ENCODE data around the gene UCN.
"Not testable (repeated sequence)": the region's sequence is repeated elsewhere in the genome, so short reads cannot be mapped to it uniquely, and the experiment has no call there.

The UCN gene, protein sequence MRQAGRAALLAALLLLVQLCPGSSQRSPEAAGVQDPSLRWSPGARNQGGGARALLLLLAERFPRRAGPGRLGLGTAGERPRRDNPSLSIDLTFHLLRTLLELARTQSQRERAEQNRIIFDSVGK

DNA sequence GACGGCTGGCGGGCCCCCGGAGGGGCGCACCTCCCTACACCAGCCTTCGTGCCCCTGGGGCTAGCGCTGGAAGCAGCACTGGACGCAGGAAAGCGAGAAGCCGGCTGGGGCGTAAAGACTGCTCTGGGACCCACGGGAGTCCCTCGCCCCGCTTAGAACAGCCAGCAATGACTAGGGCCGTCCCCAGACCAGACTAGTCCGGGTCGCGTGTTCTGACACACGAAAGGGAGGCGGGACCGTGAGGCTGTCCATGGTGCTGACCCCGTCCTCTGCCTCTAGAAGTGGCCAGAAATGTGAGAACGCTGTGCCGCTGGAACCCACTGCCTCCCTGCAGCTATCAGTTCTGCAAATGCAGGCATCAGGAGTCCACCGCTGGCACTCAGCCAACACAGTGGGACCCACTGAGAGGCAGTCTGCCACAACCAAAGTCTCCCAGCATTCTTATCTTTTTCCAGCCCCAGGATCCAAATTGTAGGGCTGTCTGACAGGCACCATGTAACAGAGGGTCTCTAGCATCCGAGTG lies at the start of gene UCN:
Gene UCN (minus strand): TSS at position 87 of the 523 bp plus-strand sequence. CDS start 550 bp downstream, outside the sequence.
- no peak for DNase-seq (ENCODE audit: low spot score)

DNA sequence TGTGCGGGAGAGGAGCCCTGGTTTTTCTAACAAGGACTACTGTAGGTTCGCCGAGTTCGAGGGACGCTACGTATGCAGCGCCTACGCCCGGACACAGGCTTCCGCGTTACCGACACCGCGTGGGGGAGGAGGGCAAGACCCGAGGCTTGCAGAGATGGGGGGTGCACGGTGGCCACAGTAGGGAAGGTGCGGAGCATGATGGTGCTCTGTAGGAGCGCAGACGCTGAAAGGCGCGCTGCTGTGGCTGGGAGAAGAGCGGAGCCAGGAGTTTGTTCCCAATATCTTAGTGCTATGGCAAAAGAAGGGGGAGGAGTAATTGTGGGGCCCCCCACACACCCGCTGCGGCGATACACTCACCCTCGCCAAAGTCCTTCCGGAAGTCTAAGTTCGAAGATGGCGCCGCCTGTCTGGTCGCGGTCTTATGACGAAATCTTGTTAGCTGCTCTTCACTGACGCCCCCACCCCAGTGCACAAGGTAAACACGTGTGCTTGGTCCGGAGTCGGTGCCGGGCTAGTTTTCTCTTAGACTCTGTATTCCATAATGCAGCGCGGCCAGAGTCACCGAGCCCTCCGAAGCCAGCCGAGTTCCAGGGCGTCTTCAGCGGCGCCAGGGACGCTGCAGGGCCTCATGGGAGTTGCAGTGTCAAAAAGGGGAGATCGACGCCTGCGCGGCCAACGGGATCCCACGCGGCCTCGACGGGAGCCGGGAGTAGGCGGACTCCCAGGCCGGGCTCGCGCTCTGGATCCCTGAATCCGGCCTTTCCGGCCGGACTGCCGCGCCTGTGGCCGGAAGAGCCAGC lies 48.3 kb upstream of the UCN start, which contains the start of gene GTF3C2:
Gene GTF3C2 (minus strand): TSS at position 383 of the 800 bp plus-strand sequence. CDS start 13,210 bp downstream, outside the sequence.
- peak; percentile 100 for DNase-seq (ENCODE audit: low spot score)

DNA sequence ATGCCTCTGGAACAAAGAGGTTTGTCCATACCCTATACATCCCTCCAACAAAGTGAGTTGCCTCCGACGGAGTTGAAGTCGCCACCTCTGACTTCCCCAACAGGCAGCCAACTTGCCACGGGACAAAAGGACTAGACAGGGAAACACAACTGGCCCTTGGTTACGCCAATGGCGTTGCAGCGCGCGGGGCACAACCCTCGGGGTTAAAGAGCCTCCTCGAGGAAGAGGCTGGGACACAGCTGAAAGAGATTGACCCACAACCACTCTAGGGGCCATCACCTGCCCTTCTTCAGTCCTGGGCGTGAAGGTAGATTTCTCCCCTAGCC lies 47.8 kb upstream of the UCN start:
- no peak for DNase-seq (ENCODE audit: low spot score)

DNA sequence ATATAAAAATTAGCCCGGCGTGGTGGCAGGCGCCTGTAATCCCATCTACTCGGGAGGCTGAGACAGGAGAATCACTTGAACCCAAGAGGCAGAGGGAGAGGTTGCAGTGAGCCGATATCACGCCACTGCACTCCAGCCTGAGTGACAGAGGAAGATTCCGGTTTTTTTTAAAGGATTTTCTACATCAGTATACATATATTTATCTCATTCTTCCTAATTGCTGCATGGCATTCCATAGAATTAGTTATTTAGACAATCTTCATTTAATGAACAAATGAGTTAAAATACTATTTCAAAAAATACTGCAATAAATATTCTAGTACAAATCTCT lies 46.3 kb upstream of the UCN start:
- no peak for DNase-seq (ENCODE audit: low spot score)

DNA sequence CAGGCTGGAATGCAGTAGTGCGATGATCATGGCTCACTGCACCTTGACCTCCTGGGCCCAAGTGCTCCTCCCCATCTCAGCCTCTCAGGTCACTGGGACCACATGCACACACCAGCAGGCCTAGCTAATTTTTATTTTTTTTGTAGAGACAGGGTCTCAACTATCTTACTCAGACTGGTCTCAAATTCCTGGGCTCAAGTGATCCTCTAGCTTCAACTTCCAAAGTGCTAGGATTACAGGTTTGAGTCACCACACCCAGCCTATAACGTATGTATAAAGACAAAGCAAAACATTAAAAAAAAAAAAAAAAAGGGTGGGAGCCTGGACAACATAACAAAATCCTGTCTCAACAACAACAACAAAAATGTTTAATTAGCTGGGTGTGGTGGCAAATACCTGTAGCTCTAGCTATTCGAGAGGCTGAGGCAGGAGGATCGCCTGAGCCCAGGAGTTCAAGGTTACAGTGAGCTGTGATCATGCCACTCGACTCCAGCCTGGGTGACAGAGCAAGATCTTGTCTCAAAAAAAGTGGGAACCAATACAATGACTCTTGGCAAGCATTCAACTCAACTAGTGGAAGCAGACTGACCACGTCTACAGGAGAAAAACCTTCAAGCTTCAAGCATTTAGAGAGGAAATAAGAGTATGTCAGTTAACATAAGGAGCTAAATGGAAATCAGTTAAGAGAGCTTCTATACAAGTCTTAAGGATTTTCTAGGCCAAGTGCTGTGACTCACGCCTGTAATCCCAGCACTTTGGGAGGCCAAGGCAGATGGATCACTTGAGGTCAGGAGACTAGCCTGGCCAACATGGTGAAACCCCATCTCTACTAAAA lies 45.7 kb upstream of the UCN start:
- no peak for DNase-seq (ENCODE audit: low spot score)

DNA sequence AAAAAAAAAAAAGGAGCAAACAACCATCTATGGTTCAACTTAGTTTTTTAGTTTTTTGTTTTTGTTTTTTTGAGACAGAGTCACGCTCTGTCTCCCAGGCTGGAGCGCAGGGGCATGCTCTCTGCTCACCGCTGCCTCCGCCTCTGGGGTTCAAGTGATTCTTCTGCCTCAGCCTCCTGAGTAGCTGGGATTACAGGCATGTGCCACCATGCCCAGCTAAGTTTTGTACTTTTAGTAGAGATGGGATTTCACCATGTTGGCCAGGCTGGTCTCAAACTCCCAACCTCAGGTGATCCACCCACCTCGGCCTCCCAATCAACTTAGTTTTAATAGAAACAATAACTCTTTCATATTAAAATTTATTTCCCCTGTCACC lies 45.1 kb upstream of the UCN start:
- not testable (repeated sequence) for DNase-seq (ENCODE audit: low spot score)

DNA sequence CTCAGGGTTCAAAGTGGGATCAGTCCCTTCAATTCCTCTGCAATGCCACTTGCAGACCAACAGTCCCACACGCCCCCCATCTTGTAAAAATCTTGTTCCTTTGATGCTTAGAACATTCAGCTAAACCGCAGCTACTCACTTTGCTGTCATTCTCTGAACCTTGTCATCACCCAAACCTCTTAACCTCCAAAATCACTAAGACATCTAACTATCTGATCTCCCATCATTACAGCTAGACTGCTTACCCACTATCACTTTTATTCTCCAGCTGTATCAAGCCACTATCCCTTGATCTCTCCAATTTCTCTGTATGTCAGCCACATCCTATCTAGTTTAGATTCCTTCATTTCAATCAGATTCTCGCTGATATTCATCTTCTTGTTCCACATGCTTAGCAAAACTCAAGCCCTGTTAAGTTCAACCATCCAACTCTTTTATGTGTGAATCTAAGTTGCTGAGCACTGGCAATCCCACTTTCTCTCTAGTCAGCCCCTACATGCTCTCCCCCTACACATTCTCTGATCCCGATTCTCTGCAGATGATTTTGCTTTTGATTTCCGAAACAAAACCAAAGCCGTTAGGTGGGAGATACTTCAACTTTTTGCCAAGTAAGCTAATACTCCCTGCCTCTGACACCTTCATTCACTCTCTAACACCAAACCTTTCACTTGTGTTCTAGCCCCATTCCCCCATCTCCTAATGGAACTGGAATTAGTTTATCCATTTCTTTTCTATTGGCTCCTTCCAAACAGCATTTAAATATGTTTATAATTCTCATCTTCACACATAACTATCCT lies 43.8 kb upstream of the UCN start:
- no peak for DNase-seq (ENCODE audit: low spot score)

DNA sequence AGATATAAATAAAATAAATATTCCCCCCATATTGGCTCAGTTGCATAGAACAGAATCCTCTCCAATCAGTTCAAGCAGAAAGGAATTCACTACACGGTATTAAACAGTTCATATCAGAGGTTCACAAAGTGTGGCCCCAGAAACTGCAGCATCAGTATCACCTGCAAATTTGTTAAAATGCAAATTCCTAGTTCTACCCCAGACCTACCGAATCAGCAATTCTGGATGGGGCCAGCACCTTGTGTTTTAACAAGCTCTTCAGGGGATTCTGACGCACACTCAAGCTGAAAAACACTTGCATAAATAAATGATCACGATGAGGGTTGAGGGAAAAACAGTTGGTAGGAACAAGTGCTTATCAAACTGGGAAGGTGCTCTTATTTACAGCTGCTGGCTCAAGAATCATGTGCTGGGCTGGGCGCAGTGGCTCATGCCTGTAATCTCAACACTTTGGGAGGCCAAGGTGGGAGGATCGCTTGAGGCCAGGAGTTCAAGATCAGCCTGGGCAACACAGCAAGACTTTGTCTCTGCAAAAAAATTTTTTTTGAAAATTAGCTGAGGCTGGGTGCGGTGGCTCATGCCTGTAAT lies 42.0 kb upstream of the UCN start:
- DNase-seq (ENCODE audit: low spot score), result no peak

DNA sequence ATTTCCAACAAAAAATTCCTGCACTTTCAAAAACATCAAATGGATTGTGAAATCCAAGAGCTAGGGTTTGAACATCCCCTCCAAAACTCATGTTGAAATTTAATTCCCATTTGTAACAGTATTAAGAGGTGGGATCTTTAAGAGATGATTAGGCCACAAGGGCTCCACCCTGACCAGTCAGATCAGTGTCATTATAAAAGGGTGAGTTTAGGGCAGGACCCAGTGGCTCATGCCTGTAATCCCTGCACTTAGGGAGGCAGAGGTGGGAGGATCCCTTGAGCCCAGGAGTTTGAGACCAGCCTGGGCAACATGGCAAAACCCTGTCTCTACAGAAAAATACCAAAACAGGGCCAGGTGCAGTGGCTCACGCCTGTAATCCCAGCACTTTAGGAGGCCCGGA lies 39.4 kb upstream of the UCN start:
- DNase-seq (ENCODE audit: low spot score), result no peak

DNA sequence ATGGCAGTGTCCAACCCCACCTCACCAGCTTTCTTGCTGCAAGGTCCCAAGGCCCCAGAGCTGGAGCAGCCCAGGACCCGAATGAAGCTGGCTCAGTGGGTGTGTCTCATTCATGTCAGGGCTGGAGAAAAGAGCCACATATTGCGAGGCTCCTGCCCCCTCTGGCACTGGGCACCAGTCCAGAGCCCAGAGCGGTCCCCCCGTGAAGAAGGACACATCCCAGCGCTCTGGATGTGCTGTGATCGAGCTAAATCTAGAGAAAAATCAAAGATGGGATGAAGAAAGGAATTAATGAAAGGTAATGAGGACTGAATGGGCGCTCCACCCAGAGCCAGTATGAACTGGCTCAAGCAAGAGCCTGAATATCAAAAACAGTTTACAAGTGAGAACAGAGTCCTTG lies 27.9 kb upstream of the UCN start:
- no peak for DNase-seq (ENCODE audit: low spot score)

DNA sequence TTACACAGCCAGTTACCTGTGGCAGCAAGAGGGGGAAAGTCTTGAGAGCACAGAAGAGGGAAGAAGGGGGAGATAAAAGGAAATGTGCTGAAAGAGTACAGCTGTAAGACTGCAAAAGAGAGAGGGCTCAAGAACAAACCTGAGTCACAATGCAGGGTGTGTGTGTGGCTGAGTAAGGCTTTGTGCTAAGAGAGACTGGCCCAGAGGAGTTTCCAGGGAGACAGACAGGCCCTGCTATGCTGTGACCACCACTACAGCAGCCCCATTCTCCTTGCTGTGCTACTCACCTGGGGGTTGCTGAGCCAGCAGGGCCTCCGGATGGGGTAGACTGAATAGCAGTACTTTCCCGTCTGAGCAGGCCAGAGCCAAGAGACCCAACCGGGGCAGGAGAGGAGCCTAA lies 27.1 kb upstream of the UCN start:
- DNase-seq (ENCODE audit: low spot score), result no peak

DNA sequence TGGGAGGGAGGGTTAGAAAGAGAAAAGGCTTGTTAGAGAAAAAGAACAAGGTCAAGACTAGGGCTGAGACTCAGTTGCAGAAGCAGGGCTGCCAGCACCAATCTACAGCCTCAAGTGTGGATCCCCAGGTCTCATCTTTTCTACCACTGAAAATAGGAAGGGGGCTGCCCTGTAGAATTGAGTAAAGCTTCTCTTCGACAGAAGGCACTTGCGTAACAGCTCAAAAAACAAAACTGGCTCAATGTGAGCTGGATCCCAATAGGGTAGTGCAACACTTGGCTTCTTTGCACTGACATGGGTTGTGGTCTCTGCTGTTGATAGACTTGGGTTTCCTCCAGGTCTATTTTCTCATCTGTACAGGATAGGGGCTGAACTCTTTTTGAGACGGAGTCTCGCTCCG lies 16.5 kb upstream of the UCN start:
- no peak for DNase-seq (ENCODE audit: low spot score)

DNA sequence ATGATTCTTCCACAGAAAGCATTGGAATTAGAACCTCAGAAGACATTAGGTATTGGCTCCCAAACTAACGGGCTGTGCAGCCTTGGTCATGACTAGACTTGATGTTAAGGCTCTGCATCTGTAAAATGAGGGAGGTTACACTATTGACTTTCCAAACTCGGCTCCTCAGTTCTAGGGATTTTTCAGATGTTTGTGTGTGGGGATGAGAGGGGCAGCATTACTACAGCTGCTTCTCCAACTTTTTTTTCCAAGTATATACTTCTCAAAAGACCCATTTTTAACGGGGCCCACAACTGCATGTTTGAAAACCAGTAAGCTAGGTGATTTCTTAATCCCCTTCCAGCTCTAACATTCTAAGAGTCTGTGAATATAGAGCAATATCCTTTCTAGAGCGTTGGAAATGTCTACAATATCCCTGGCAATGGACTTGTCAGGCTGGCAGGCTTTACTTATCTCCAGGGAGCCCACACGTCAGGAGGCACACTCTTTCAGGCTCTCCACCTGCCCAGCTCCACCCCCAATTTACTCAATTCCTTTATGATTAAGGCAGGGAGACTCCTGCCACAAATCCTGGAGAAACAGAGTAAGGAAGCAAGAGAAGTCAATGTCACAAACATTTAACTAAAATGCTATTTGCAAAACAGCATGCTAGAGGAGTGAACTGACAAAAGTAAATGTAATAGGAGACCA lies 15.5 kb upstream of the UCN start:
- no peak for DNase-seq (ENCODE audit: low spot score)

DNA sequence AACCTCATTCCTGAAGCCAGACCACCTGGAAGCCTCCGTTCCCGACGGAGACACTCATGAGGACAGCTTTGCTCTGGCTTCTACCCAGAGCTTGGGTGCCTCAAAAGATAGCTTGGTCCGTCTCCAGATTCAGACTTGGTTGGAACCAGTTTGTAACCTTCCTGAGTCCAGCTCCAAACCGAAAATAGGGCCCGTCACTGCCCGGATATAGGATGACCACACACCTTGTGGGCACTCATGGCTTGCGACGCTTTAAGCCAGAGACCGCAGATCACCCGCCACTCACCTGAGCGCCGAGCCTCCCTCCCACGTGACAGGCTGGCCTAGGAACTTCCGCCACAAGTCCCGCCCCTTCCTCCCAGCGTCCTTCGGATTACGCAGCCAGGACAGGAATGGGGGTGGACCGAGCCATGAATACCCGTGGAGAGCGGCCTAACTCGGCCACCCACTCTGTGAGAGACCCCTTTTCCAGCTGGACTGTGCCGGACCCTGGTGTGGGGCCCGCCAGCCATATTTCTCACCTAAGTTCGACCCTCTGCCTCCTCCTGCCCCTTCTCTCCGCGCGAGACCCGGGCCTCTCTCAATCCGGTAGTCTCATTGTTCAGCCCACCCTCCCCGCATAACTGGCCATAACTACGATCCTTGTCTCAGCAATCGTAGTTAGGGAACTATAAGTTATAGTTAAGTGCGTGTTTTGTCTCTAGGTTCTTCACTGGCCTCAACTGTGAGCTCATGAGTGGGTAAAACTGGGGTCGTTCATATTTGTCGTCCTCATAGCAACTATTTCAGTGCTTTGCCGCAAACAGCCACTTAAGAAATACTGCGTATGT lies 14.7 kb upstream of the UCN start, which contains the start of gene MPV17:
Gene MPV17 (minus strand): TSS at position 332 of the 830 bp plus-strand sequence. CDS start 580 bp downstream, outside the sequence.
- DNase-seq (ENCODE audit: low spot score), result peak; percentile 97

DNA sequence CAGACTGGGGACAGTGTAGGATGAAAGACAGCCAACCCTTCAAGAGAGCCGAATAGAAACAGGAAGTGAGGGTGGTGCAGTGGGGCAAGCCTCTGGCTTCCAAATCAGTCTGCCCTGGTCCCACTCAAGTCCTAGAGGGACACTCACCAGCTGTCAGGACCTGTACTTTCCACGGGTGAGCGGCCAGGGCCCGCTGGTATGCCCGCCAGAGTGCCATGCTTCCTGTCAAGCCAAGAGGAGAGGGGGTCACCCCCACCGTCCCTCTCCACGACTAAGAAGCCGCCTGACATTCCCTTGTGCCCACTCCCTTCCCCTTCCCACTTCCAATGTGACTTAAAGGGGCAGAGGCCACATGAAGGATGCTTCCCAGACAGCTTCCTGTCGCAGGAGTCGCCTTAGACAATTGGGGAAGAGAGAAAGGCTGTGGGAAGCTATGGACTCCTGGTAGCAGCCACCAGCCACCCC lies 14.1 kb upstream of the UCN start:
- DNase-seq (ENCODE audit: low spot score), result no peak

DNA sequence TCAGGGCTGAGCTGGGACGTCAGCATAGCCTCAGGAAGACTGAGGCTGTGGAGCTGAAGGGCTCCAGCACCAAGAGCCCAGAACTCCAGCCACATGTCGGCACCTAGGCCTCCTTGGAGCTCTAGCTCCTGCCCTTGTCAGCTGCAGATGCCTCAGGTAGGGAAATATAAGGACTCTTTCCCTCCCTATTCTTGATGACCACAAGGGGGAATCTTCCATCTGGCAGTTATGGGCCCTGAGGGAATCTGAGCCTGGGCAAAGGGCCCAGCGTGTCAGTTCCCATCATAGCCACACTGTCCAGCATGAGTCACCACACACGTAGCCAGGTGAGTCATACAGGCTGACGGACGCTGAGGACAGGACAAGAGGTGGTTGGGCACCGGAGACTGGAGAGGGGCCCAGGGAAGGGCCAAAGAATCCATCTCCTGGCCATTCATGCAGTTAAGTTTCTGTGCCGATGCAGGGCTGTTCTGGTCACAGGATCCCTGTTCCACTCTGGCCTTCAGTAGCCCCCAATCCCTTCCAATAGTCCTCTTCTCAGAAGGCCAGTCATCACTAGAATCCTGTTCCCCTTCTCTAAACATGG lies 12.8 kb upstream of the UCN start:
- DNase-seq (ENCODE audit: low spot score), result peak; percentile 83

DNA sequence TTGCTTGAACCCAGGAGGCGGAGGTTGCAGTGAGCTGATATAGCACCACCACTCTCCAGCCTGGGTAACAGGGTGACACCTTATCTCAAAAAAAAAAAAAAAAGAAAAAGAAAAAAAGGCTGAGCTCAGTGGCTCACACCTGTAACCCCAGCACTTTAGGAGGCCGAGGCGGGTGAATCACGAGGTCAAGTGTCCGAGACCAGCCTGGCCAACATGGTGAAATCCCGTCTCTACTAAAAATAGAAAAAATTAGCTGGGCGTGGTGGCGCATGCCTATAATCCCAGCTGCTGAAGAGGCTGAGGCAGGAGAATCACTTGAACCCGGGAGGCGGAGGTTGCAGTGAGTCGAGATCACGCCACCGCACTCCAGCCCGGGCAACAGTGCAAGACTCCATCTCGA lies 11.6 kb upstream of the UCN start:
- not testable (repeated sequence) for DNase-seq (ENCODE audit: low spot score)

DNA sequence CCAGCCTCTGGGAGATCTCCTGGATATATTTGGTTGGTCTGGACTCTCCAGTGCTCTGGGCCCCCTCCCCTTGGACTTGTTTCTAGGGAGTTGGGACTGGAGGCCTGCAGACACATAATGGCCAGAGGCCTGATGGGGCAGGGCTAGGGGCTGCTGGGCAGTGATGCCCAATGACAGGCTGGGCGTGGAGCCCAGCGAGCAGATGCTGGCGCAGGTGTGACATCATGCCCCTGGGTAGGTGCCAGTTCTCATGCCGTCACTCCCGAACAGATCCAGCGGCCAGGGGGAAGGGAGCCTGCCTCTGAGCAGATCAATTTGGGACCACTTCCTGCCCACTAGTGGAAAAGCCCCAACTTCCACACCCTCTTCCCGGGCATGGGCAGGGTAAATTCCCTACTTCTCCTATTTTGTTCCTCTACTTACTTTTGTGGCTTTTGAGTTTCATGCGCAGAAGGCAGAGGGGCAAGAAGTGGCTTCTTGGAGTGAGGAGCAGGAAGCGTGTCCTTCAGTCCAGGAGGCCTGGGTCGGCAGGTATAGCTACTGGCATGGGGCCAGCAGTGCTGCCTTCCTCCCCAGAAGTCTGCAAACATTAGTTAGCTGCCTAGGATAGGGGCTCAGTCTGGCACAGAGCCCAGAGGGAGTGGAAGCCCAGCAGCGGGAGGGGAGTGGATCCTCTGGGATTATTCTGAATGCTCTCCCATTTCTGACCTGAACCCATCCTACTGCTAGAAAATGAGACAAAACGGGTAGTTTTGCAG lies 8.6 kb upstream of the UCN start:
- no peak for DNase-seq (ENCODE audit: low spot score)

DNA sequence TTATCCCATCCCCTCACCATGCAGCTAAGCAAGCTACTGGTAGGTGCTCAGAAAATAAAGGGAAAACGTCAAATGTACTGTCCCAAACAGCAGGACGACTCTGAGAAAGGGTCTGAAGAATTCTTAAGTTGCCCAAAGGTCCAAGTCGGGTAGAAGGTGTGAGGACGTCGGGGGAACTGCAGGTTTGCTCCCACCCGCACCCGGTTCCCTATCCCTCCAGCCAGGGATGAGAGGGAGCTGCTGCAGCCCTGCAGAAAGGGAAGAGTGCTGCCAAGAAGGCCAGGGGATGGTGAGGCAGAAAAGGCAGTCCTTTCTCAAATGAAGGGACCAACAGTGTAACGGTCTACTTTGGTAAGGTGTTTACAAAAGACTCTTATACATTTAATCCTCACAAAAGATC lies 6.9 kb upstream of the UCN start:
- DNase-seq (ENCODE audit: low spot score), result no peak
